HepG2 (cell line): Measurements from ENCODE around the gene SLC12A5. TPM values are rescaled to one million over a fixed set of nuclear protein-coding genes. Genes with fewer than 3 reads are reported as not detected.

ENCODE experiments used
- ATF5 ChIP-seq: sonication (generic); formaldehyde crosslinking; IDR thresholded peaks from 2 replicates; pipeline ENCODE4 v1.4.0; 2020; ENCODE audit warnings: mild to moderate bottlenecking, low read depth, missing genetic modification reagents
- CCAR2 ChIP-seq: fragments of 200-400 bp; formaldehyde crosslinking; optimal IDR thresholded peaks from 2 replicates; pipeline ENCODE3; 2018; ENCODE audit warnings: low read depth, mild to moderate bottlenecking, low read length, moderate library complexity
- ELF1 ChIP-seq: sonication (generic); formaldehyde crosslinking; IDR thresholded peaks from 2 replicates; pipeline ENCODE4 v1.4.0; 2020; ENCODE audit warnings: missing genetic modification reagents
- GATAD2A ChIP-seq: IDR thresholded peaks from 2 replicates; pipeline ENCODE4 v1.6.1; 2016
- IKZF4 ChIP-seq: sonication (generic); formaldehyde crosslinking; IDR thresholded peaks from 2 replicates; pipeline ENCODE4 v1.5.1; 2020; ENCODE audit warnings: borderline replicate concordance, mild to moderate bottlenecking, low read depth, missing genetic modification reagents; ENCODE audit errors: not compliant biosample characterization
- MAF1 ChIP-seq: sonication (generic); formaldehyde crosslinking; IDR thresholded peaks from 2 replicates; pipeline ENCODE4 v1.5.0; 2020; ENCODE audit warnings: missing genetic modification reagents, borderline replicate concordance
- NAIF1 ChIP-seq: sonication (generic); formaldehyde crosslinking; IDR thresholded peaks from 2 replicates; pipeline ENCODE4 v1.5.0; 2020; ENCODE audit warnings: mild to moderate bottlenecking, missing genetic modification reagents, borderline replicate concordance
- NR2F6 ChIP-seq, 2 experiments: IDR thresholded peaks; 2 replicates each; pipeline ENCODE4 v1.6.1; 2016; ENCODE audit warnings: antibody characterized with exemption in 1 of 2, mild to moderate bottlenecking in 1 of 2
- STAT5B ChIP-seq: sonication (generic); formaldehyde crosslinking; IDR thresholded peaks from 2 replicates; pipeline ENCODE4 v1.4.0; 2020; ENCODE audit warnings: missing genetic modification reagents
- TRAFD1 ChIP-seq: sonication (generic); formaldehyde crosslinking; IDR thresholded peaks from 2 replicates; pipeline ENCODE4 v1.5.1; 2020; ENCODE audit warnings: missing genetic modification reagents, mild to moderate bottlenecking, borderline replicate concordance
- YEATS2 ChIP-seq: sonication (generic); formaldehyde crosslinking; IDR thresholded peaks from 2 replicates; pipeline ENCODE4 v1.4.0; 2020; ENCODE audit warnings: missing genetic modification reagents, borderline replicate concordance
- ZBTB37 ChIP-seq: sonication (generic); formaldehyde crosslinking; IDR thresholded peaks from 2 replicates; pipeline ENCODE4 v1.4.0; 2020; ENCODE audit warnings: mild to moderate bottlenecking, missing genetic modification reagents
- ZNF121 ChIP-seq: sonication (generic); formaldehyde crosslinking; IDR thresholded peaks from 2 replicates; pipeline ENCODE4 v1.5.0; 2020; ENCODE audit warnings: mild to moderate bottlenecking, missing genetic modification reagents
- ZNF256 ChIP-seq: sonication (generic); formaldehyde crosslinking; conservative IDR thresholded peaks from 2 replicates; pipeline ENCODE4 v1.4.0; 2020; ENCODE audit warnings: missing genetic modification reagents
- ZNF3 ChIP-seq: IDR thresholded peaks from 2 replicates; pipeline ENCODE4 v1.7.0; 2017; ENCODE audit warnings: inconsistent platforms
- ZNF362 ChIP-seq: sonication (generic); formaldehyde crosslinking; IDR thresholded peaks from 2 replicates; pipeline ENCODE4 v1.4.0; 2020; ENCODE audit warnings: missing genetic modification reagents, mild to moderate bottlenecking, borderline replicate concordance
- ZNF616 ChIP-seq: sonication (generic); formaldehyde crosslinking; IDR thresholded peaks from 2 replicates; pipeline ENCODE4 v1.5.0; 2020; ENCODE audit warnings: low read depth, mild to moderate bottlenecking, missing genetic modification reagents
- ZNF660 ChIP-seq: sonication (generic); formaldehyde crosslinking; IDR thresholded peaks from 2 replicates; pipeline ENCODE4 v1.5.1; 2020; ENCODE audit warnings: mild to moderate bottlenecking, low read depth, missing genetic modification reagents, borderline replicate concordance
- ZNF879 ChIP-seq: sonication (generic); formaldehyde crosslinking; IDR thresholded peaks from 2 replicates; pipeline ENCODE4 v1.8.1; 2023; ENCODE audit warnings: missing genetic modification reagents
- ZSCAN25 ChIP-seq: sonication (generic); formaldehyde crosslinking; IDR thresholded peaks from 2 replicates; pipeline ENCODE4 v1.8.0; 2022; ENCODE audit warnings: mild to moderate bottlenecking, missing genetic modification reagents
- polyA plus RNA-seq, 8 experiments: library from polyadenylated mRNA; depleted of rRNA in 3 of 8; stranded (reverse) in 7 of 8; unstranded in 1 of 8; fragments of >200 nt; fragmentation: Illumina TruSeq in 4 of 8; extraction: Trizol in 4 of 8; gene quantifications; 2 replicates each; pipeline versions ENCODE4 v1.2.1 to v1.2.3, GENCODE V29; 2011 to 2016; ENCODE audit warnings: low read depth in 4 of 8, missing spikeins in 1 of 8, mixed read lengths in 1 of 8; ENCODE audit not compliant: insufficient read depth in 1 of 8
- total RNA-seq, 5 experiments: library from RNA; depleted of rRNA; stranded (reverse); fragments of >200 nt; fragmentation: Illumina TruSeq; extraction: Trizol; gene quantifications; 2 replicates each; pipeline ENCODE4 v1.2.3, GENCODE V29; 2016; ENCODE audit warnings: low read depth in 1 of 5

SLC12A5 gene
- total and polyA plus RNA-seq, 2 of the 13 experiments (the other 11 are each of a cell fraction or from before 2014, with no cell fraction given): 4.3 to 5.4 TPM

- TF ChIP-seq ZNF362 (CRISPR knock-in tag): no peak
- TF ChIP-seq ATF5: no peak
- no peak; the same call in 1 of the 2 replicates for TF ChIP-seq TRAFD1 (CRISPR knock-in tag)
- no peak for TF ChIP-seq ZNF660 (CRISPR knock-in tag)
- no peak for TF ChIP-seq ZNF256 (CRISPR knock-in tag)
- TF ChIP-seq YEATS2 (CRISPR knock-in tag): no peak
- no peak for TF ChIP-seq STAT5B (CRISPR knock-in tag)
- TF ChIP-seq ZNF616 (CRISPR knock-in tag): no peak
- no peak; the same call in 1 of the 2 replicates for TF ChIP-seq ZNF121 (CRISPR knock-in tag)
- TF ChIP-seq ZBTB37: no peak
- TF ChIP-seq MAF1: no peak
- TF ChIP-seq NAIF1 (CRISPR knock-in tag): no peak
- no peak for TF ChIP-seq IKZF4 (CRISPR knock-in tag)
- TF ChIP-seq NR2F6 (IDR thresholded peaks at IDR 0.05): peak; percentile 56
- peak; percentile 20; the same call in 1 of the 2 replicates for TF ChIP-seq NR2F6 (CRISPR knock-in tag; IDR thresholded peaks at IDR 0.05)
- TF ChIP-seq ZNF879 (CRISPR knock-in tag): no peak
- no peak for TF ChIP-seq CCAR2
- TF ChIP-seq ELF1 (CRISPR knock-in tag): no peak
- TF ChIP-seq ZSCAN25 (CRISPR knock-in tag): no peak; the same call in 1 of the 2 replicates
- TF ChIP-seq ZNF3: no peak
- TF ChIP-seq GATAD2A (CRISPR knock-in tag): 0 out of 2 replicates have a peak, but pooled peaks have one; percentile 8
These were observed 7.4 kb upstream of the SLC12A5 start (continued) for GRCh38 chr20:46021361-46022359.
